ENCODE data around the gene DYSF.

DYSF gene

GRCh38 chr2:71697106-71698004, 244.0 kb downstream of the DYSF start:
- Mint-ChIP-seq H3K27me3 (no peaks in the 10 kb centered on the region), H3K27ac (no peak overlapping the region), H3K4me3 (no peak overlapping the region), H3K36me3 (no peaks in the 10 kb centered on the region), H3K4me1 (ENCODE audit: low read depth) (no peaks in the 10 kb centered on the region), H3K9me3 (ENCODE audit: low read depth) (no peaks in the 10 kb centered on the region)

GRCh38 chr2:71699428-71699827, 246.1 kb downstream of the DYSF start:
- no peaks in the 10 kb centered on the region for H3K4me1 Mint-ChIP-seq (ENCODE audit: low read depth)
- no peaks in the 10 kb centered on the region for H3K36me3 Mint-ChIP-seq
- H3K4me3 Mint-ChIP-seq, result no peak overlapping the region
- H3K27me3 Mint-ChIP-seq, result no peaks in the 10 kb centered on the region
- no peaks in the 10 kb centered on the region for H3K9me3 Mint-ChIP-seq (ENCODE audit: low read depth)
- H3K27ac Mint-ChIP-seq, result no peak overlapping the region

GRCh38 chr2:71700041-71700657, 246.8 kb downstream of the DYSF start:
- Mint-ChIP-seq H3K4me3 (no peak overlapping the region), H3K27ac (no peak overlapping the region), H3K9me3 (ENCODE audit: low read depth) (no peaks in the 10 kb centered on the region), H3K36me3 (no peaks in the 10 kb centered on the region), H3K4me1 (ENCODE audit: low read depth) (no peaks in the 10 kb centered on the region), H3K27me3 (no peaks in the 10 kb centered on the region)

- Mint-ChIP-seq H3K27ac (no peak overlapping the region), H3K9me3 (ENCODE audit: low read depth) (no peaks in the 10 kb centered on the region), H3K4me1 (ENCODE audit: low read depth) (no peaks in the 10 kb centered on the region), H3K36me3 (no peaks in the 10 kb centered on the region), H3K4me3 (no peak overlapping the region), H3K27me3 (no peaks in the 10 kb centered on the region)
These were observed 247.5 kb downstream of the DYSF start for GRCh38 chr2:71700658-71701397.

GRCh38 chr2:71702071-71702970, 249.0 kb downstream of the DYSF start:
- H3K36me3 Mint-ChIP-seq, result no peaks in the 10 kb centered on the region
- H3K4me1 Mint-ChIP-seq (ENCODE audit: low read depth), result no peaks in the 10 kb centered on the region
- H3K27me3 Mint-ChIP-seq, result no peaks in the 10 kb centered on the region
- no peaks in the 10 kb centered on the region for H3K9me3 Mint-ChIP-seq (ENCODE audit: low read depth)
- no peak overlapping the region for H3K4me3 Mint-ChIP-seq
- no peak overlapping the region for H3K27ac Mint-ChIP-seq

- H3K4me1 Mint-ChIP-seq (ENCODE audit: low read depth), result no peaks in the 10 kb centered on the region
- H3K27ac Mint-ChIP-seq, result no peak overlapping the region
- no peaks in the 10 kb centered on the region for H3K9me3 Mint-ChIP-seq (ENCODE audit: low read depth)
- H3K27me3 Mint-ChIP-seq, result no peaks in the 10 kb centered on the region
- no peak overlapping the region for H3K4me3 Mint-ChIP-seq
- H3K36me3 Mint-ChIP-seq, result no peaks in the 10 kb centered on the region
These were observed 249.9 kb downstream of the DYSF start for GRCh38 chr2:71702971-71703898.

- no peak overlapping the region for H3K4me3 Mint-ChIP-seq
- H3K36me3 Mint-ChIP-seq, result no peaks in the 10 kb centered on the region
- no peaks in the 10 kb centered on the region for H3K9me3 Mint-ChIP-seq (ENCODE audit: low read depth)
- H3K27me3 Mint-ChIP-seq, result no peaks in the 10 kb centered on the region
- H3K4me1 Mint-ChIP-seq (ENCODE audit: low read depth), result no peaks in the 10 kb centered on the region
- no peak overlapping the region for H3K27ac Mint-ChIP-seq
These were observed 250.8 kb downstream of the DYSF start for GRCh38 chr2:71704131-71704561.

- Mint-ChIP-seq H3K9me3 (ENCODE audit: low read depth) (no peaks in the 10 kb centered on the region), H3K4me1 (ENCODE audit: low read depth) (no peaks in the 10 kb centered on the region), H3K4me3 (no peak overlapping the region), H3K27me3 (no peaks in the 10 kb centered on the region), H3K36me3 (no peaks in the 10 kb centered on the region), H3K27ac (no peak overlapping the region)
These were observed 251.3 kb downstream of the DYSF start for GRCh38 chr2:71704688-71705087.

GRCh38 chr2:71705171-71705960, 252.0 kb downstream of the DYSF start:
- no peaks in the 10 kb centered on the region for H3K9me3 Mint-ChIP-seq (ENCODE audit: low read depth)
- no peaks in the 10 kb centered on the region for H3K4me1 Mint-ChIP-seq (ENCODE audit: low read depth)
- no peaks in the 10 kb centered on the region for H3K36me3 Mint-ChIP-seq
- H3K27me3 Mint-ChIP-seq, result no peaks in the 10 kb centered on the region
- H3K27ac Mint-ChIP-seq, result no peak overlapping the region
- H3K4me3 Mint-ChIP-seq, result no peak overlapping the region

- Mint-ChIP-seq H3K27ac (no peak overlapping the region), H3K4me1 (ENCODE audit: low read depth) (no peaks in the 10 kb centered on the region), H3K4me3 (no peak overlapping the region), H3K36me3 (no peaks in the 10 kb centered on the region), H3K27me3 (no peaks in the 10 kb centered on the region), H3K9me3 (ENCODE audit: low read depth) (no peaks in the 10 kb centered on the region)
These were observed 252.8 kb downstream of the DYSF start for GRCh38 chr2:71706121-71706520.

GRCh38 chr2:71706836-71707235, 253.5 kb downstream of the DYSF start:
- no peaks in the 10 kb centered on the region for H3K4me1 Mint-ChIP-seq (ENCODE audit: low read depth)
- no peaks in the 10 kb centered on the region for H3K9me3 Mint-ChIP-seq (ENCODE audit: low read depth)
- no peak overlapping the region for H3K27ac Mint-ChIP-seq
- H3K4me3 Mint-ChIP-seq, result no peak overlapping the region
- no peaks in the 10 kb centered on the region for H3K36me3 Mint-ChIP-seq
- no peaks in the 10 kb centered on the region for H3K27me3 Mint-ChIP-seq

GRCh38 chr2:71710367-71711132, 257.2 kb downstream of the DYSF start:
- no peaks in the 10 kb centered on the region for H3K36me3 Mint-ChIP-seq
- no peaks in the 10 kb centered on the region for H3K4me1 Mint-ChIP-seq (ENCODE audit: low read depth)
- no peaks in the 10 kb centered on the region for H3K9me3 Mint-ChIP-seq (ENCODE audit: low read depth)

More at GRCh38 chr2:71710367-71711132, 257.2 kb downstream of the DYSF start:
- Mint-ChIP-seq H3K4me3 (no peak overlapping the region), H3K27ac (no peak overlapping the region), H3K27me3 (no peaks in the 10 kb centered on the region)

Data from activated naive CD8-positive, alpha-beta T cell (primary cell).